GM23248 (cell line): Measurements from ENCODE around the gene NAT8L.
A peak's percentile ranks its signal among the peaks of the same experiment; 100 is the strongest.

ENCODE experiments used
- EZH2 ChIP-seq: fragments of 200-600 bp; sonication (generic); IDR thresholded peaks from 2 replicates; pipeline ENCODE4 v1.6.1; 2018; ENCODE audit warnings: antibody characterized with exemption, mild to moderate bottlenecking; ENCODE audit not compliant: insufficient read depth, poor library complexity, severe bottlenecking
- EZH2phosphoT487 ChIP-seq: fragments of 200-600 bp; sonication (generic); IDR thresholded peaks from 2 replicates; pipeline ENCODE4 v1.6.1; 2018; ENCODE audit warnings: antibody characterized with exemption, moderate library complexity, mild to moderate bottlenecking, low read depth; ENCODE audit not compliant: insufficient read depth

- TF ChIP-seq EZH2phosphoT487: no peak
- peak; percentile 83 for TF ChIP-seq EZH2
Measured at GRCh38 chr4:2041239-2042130, 17.6 kb upstream of the NAT8L start.
